Sciatic nerve (tissue), 2 donors: ENCODE measurements around the gene ANKAR. TPM values are rescaled to one million over a fixed set of nuclear protein-coding genes. Genes with fewer than 3 reads are reported as not detected.
"Not testable (repeated sequence)": the region's sequence is repeated elsewhere in the genome, so short reads cannot be mapped to it uniquely, and the experiment has no call there.

Source experiments
- ATAC-seq: fragments of 200-7000 bp; cut with Tn5 transposase; one replicate; pipeline ENCODE4 v1.9.1; 2020; ENCODE audit warnings: mild to moderate bottlenecking, moderate library complexity
- DNase-seq: peaks from one replicate; pipeline ENCODE4 v3.0.0-alpha.2; 2020; ENCODE audit warnings: low spot score
- intact Hi-C: fragments of 100-400 bp; cut with DNase I; formaldehyde crosslinking; loops from one replicate; pipeline ENCODE4 v1.14.2; 2022
- total RNA-seq: library from RNA; stranded (reverse); fragmentation: NEBNext Ultra II Directional; extraction: Animal tissue kit (Norgen Biotek cat#: 25700); gene quantifications from one replicate; pipeline ENCODE4 v1.2.1, GENCODE V29; 2021
- donor health status: DM: no; HTN: no; CAD: no.
- donor health status: DM: no; HTN: no; CAD: no.

ANKAR gene
- total RNA-seq, 1 donor from 2014 or later, result 30.3 TPM

DNA sequence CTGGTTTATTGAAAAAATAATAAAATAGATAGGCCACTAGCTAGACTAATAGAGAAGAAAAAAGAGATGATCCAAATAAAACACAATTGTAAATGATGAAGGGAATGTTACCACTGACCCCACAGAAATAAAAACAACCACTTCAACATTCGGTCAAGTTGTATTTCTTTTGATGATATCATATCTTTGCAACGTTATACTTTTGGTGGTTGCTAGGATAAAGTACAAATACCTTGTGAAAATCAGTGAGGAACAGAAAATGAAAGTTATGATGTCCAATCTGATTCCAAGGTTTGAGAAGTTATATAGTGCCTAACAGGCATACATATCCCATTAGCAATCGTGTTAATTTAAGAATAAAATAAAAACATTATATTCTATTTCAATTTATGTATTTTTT lies 19.8 kb upstream of the ANKAR start:
- ATAC-seq, result no peak
- intact Hi-C loops, result no loop called here

DNA sequence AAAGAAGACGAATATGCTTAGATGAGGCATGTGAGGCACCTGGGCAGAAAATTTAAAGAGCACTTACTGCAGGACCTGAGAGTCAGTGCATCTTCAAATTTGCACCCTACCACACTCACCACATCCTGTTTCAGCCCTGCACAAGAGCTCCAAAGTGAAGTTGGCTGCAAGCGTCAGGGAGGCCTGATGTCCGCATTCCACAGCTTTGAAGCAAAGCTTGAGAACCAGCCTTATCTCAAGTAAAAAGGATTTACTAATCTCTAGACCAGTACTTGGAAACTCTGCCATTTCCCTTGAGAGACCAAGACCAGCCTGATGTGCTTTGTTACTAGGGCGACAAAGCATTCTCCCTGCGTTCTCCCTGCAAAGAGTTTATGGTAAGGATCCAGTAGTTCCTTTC lies 16.6 kb upstream of the ANKAR start:
- DNase-seq, result no peak
- intact Hi-C loops, result no loop called here
- no peak for ATAC-seq

More for the DNA sequence above, 19.8 kb upstream of the ANKAR start:
- no peak for DNase-seq

DNA sequence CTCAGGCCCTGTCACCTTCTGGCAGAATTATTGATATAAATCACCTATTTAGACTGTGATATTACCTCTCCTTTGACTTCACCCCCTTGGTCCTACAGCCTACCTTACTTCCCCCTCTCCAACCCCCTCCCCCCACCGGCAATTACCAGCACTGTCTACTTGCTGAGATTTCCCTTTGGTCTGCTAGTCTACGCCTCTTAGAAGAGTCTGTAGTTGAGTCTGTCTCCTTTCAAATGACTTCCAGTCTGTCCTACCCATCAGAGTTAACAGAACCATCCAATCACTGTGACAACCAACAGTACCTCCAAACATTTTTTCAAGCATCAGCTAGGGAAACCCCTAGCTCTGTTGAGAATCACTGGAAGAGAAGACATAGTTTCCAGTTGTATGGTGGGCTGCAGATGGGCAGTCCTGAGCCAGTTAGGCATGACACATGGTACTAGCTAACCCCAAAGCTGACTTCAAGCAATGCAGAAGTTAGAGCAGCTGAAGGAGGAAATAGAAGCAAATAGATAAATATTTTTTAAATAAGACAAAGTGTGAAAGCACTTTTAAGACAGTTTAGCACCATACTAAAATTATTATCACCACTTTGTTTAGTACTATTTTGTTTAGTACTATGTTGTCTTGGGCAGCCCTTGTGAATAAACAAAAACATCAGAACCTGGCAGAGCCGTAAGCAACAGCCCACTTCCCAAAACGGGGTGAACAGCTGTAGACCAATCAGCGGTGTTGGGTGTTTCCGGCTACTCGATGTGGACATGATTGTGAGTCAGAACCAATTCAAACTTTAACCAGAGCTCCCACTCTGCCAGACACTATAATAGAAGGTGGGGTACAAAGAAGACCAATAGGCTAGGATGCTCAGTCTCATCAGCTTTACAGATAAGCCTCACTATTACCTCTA lies 15.9 kb upstream of the ANKAR start:
- DNase-seq (no peak), ATAC-seq (no peak)
- intact Hi-C loops, result no loop called here

DNA sequence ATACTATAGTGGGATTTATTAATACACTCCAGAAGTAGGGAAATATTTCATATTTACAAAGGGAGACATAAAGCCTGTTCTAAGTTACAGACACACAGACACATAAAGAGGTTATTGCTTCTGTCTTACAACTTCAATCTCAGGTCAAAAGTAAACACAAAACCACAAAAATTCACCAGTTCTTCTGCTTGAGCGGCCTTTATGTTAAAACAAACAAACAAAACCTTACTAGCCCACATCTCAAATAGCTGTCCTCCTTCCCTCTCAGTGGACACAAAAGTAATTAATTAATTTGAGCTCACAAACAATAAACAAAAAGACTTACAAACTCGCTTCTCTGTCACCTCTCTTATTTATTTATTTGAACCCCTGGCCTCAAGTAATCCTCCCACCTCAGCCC lies 14.7 kb upstream of the ANKAR start:
- DNase-seq (no peak), ATAC-seq (no peak)
- intact Hi-C loops, result no loop called here

DNA sequence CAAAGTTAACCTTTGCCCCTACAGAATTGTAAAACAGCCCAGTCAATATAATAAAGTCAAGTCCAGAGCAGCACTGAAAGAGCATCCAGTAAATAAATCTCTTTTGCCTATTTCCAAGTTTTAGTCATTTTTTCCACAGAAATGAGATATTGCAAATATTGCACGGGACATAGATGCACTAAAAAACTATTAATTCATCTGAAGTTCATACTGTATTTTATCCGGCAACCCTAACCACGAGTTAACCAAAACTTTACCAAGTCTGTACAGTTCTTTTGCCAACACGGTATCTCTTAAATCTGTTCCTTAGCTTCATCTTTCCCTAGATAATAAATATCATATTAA lies 13.7 kb upstream of the ANKAR start:
- intact Hi-C loops, result no loop called here
- ATAC-seq (no peak), DNase-seq (no peak)

DNA sequence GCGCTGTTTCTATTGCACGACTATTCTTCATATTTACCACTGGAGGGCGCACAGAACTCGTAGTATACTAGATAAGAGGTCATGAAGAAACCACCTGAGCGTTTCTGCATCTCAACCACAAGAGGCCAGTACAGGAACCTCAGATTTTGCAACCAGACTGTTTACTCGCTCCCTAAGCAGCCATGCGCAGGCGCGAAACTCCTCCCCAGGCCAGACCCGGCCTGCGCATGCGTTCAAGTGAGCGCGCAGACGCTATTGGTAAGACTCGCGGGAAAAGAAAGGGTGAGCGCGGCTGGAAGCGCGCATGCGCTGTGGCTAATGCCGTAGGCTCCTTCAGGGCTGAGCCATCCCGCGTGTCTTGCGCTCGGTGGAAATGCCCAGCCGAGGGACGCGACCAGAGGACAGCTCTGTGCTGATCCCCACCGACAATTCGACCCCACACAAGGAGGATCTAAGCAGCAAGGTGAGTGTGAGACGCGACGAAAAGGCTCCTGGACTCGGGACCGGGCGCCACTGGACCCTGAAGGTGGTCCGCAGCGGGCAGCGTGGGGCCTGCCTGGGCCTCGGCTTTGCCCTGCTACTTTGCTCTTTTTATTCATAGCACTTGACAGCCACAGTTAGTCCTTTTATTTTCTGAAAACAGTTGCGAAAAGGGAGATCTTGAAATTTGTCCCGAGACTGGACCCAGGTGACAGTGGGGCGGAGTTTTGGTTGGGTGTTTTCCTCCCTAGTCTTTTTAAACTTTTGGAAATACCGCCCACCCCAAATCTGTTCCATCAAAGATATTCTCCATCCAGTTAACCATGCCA lies 13.1 kb upstream of the ANKAR start, which contains the start of gene ASNSD1:
Gene ASNSD1, plus strand, starts transcription at position 312 of the 809 bp plus-strand sequence. CDS start 4,674 bp downstream, outside the sequence.
- ATAC-seq, result peak; percentile 99
- DNase-seq, result peak; percentile 99
- intact Hi-C loops, result no loop called here

DNA sequence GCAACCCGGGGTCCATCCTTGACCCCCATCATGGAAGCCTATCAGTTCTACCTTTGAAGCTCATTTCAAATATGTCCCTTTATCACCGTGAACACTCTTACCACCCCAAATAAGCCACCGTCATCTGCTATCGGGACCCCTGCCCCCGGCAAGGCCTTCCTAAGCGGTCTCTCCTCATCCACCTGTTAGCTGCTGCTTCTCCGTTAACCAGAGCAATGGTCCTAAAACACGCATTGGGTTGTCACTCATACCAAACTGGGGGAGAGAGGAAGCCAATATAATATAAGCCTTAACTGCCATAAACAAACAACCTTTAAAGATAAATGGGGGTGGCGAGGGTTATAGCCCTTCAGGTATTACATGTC lies 12.5 kb upstream of the ANKAR start:
- DNase-seq (no peak), ATAC-seq (peak; percentile 3)
- intact Hi-C loops, result no loop called here

DNA sequence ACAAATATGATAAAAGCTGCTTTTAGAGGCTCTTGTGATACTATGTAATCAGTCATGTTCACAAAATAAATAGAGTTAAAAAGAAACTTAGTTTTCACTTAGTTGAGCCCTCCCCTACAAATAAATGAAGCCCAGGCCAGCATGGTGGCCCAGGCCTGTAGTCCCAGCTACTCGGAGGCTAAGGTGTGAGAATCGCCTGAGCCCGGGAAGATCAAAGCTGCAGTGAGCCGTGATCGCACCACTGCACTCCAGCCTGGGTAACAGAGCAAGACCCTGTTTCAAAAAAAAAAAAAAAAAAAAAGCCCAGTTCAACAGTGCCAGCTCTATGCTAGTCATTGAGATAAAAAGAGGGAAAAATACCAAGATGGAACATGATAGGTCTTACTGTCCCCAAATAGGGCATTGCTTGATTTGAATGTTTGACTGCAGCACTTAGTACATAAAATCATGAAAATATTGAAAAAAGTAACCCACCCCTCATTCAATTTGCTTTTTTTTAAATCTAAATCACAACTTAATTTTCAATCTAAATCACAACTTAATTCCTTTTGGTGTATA lies 11.7 kb upstream of the ANKAR start:
- DNase-seq (no peak), ATAC-seq (no peak)
- intact Hi-C loops, result no loop called here

DNA sequence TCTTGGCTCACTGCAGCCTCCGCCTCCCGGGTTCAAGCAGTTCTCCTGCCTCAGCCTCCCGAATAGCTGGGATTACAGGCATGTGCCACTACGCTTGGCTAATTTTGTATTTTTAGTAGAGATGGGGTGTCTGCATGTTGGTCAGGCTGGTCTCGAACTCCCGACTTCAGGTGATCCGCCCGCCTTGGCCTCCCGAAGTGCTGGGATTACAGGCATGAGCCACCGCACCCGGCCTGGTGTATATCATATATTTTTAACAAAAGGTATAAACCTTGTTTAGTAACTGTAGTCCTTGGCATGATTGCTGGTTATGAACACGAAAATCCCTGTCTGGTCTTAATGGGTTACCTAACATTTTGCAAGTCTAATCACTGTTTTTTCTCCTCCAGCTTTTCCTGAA lies 11.2 kb upstream of the ANKAR start:
- ATAC-seq, intact Hi-C loops, DNase-seq: not testable (repeated sequence)

DNA sequence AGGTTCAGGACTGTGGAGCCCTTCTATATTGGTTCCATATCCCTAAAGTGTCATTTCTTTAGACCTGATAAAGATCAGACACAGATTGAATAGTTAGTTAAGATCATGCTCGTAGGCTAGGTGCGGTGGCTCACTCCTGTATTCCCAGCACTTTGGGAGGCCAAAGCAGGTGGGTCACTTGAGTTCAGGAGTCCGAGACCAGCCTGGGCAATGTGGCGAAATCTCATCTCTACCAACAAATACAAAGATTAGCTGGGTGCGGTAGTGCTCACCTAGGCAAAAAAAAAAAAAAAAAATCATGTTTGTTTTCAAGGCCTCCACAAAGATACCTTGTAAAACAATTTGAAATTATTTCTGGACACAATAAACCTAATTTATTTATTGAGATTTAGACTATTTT lies 4.6 kb upstream of the ANKAR start:
- DNase-seq, result no peak
- intact Hi-C loops, result no loop called here

DNA sequence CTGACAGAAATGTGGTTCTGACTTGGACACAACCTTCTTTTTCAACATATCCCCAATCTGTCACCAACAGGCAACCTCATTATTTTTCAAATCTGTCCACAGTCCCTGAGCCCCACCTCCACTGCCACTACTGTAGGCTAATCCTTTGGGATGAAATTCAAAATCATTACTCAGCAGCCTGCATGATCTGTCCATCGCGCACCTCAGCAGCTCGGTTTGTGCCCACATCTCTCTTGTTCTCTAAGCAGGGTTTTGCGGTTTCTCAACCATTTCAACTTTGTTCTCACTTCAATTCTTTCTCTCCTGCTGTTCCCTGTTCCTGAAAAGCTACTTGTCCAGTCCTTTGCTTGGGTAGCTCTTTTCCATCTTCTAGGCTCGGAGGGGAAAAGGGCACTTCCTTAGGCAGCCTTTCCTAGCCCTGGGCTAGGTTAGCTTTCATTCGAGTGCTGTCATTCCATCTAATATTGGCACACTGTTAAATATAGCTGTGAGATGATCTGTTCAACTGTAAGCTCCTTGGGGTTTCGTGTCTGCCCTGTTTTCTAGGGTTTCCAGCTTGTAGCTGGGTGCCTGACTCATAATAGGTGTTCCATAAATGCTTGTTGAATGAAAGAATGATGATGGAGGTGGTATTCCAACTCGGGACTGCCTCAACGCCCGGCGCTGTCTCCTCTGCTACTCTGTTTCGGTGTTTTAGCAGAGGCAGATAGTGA lies 653 bp upstream of the ANKAR start:
- intact Hi-C loops, result no loop called here
- ATAC-seq (peak; percentile 1), DNase-seq (no peak)

More for the DNA sequence above, 4.6 kb upstream of the ANKAR start:
- no peak for ATAC-seq

DNA sequence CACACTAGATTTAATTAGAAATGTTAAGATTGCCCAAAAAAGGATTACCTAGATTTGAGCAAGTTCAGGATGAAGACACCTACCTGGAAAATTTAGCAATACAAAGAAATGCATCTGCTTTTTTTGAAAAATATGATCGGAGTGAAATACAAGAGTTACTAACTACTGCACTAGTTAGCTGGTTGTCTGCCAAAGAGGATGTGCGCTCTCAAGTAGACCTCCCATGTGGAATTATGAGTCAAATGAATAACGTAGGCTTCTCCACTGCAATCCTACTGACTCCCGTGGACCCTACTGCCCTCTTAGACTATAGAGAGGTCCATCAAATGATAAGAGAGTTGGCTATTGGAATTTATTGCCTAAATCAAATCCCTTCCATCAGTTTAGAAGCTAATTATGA lies 2.0 kb downstream of the ANKAR start:
- no peak for ATAC-seq
- intact Hi-C loops, result no loop called here
- DNase-seq, result no peak

DNA sequence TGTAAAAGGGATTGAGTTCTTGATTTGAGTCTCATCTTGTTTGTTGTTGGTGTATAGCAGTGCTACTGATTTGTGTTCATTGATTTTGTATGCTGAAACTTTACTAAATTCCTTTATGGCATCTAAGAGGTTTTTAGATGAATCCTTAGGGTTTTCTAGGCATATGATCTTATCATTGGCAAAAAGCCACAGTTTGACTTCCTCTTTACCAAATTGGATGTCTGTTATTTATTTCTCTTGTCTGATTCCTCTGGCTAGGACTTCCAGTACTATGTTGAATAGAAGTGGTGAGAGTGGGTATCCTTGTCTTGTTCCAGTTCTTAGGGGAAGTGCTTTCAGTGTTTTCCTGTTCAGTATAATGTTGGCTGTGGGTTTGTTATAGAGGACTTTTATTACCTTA lies 4.8 kb downstream of the ANKAR start:
- ATAC-seq (no peak), DNase-seq (no peak)
- intact Hi-C loops, result no loop called here

DNA sequence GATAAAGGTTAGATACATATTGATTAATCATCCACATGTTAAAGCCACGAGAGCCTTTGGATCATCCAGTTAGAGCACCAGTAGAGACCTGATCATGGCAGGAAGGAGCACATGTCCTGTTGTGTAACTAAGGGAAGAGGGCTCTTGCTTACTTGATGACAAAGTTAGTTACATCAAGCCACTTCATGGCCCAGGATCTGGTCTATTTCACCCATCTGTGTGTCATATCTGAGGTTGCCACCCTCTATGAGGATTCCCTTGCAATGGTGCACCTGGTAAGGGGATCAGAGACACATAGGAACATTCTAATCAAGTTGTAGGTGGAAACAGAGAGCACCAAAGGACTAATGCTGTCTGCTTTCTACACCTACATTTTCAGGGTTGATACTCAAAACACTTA lies 6.7 kb downstream of the ANKAR start:
- DNase-seq, result no peak
- intact Hi-C loops, result no loop called here
- no peak for ATAC-seq

DNA sequence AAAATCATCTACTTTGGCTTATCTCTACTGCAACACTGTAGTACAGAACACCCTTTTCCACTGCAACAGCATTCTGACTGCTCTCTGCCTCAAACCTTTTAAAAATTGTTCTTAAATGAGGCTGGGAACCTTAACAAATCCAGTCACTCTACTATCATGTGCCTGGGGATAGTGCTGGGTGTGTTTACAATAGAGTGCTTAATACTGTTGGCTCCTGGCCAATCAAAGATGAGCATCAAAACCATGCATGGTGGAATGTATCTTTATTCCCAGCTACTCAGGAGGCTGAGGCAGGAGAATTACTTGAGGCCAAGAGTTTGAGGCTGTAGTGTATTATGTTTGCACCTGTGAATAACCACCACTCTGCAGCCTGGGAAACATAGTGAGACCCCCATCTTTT lies 7.4 kb downstream of the ANKAR start:
- DNase-seq (no peak), ATAC-seq (no peak)
- intact Hi-C loops, result no loop called here

DNA sequence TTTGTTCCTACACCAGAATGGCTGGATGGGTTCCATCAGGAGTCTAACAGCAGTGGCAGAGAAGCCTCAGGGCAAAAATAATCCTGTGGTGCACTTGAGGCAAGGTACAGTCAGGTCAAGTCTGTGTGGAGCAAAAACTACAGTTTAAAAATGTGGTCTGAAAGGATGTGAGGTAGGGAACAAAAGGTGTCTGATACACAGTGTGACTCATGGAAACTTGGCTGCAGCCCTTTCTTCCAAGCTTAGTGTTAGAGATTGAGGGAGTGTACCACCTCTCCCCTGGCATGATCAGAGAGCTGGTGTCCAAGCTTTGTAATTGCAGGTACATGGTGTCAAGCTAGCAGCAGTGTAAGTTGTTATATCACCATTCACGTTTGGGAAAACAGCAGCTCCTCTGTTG lies 8.9 kb downstream of the ANKAR start:
- ATAC-seq (no peak), DNase-seq (no peak)
- intact Hi-C loops, result no loop called here

DNA sequence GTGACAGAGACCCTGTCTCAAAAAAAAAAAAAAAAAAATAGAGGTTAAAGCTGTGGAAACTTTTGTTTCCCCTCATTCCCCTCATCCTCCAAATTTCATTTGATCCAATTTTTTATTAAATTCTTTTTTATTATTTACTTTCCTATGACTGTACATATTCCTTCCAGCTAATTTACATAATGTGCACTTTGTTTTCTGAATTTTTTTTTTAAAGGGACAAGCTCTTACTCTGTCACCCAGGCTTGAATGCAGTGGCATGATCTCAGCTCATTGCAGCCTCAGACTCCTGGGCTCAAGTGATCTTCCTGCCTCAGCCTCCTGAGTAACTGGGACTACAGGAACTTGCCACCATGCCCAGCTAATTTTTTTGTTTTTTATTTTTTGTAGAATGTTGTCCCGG lies 10.3 kb downstream of the ANKAR start:
- no peak for DNase-seq
- intact Hi-C loops, result no loop called here
- no peak for ATAC-seq

DNA sequence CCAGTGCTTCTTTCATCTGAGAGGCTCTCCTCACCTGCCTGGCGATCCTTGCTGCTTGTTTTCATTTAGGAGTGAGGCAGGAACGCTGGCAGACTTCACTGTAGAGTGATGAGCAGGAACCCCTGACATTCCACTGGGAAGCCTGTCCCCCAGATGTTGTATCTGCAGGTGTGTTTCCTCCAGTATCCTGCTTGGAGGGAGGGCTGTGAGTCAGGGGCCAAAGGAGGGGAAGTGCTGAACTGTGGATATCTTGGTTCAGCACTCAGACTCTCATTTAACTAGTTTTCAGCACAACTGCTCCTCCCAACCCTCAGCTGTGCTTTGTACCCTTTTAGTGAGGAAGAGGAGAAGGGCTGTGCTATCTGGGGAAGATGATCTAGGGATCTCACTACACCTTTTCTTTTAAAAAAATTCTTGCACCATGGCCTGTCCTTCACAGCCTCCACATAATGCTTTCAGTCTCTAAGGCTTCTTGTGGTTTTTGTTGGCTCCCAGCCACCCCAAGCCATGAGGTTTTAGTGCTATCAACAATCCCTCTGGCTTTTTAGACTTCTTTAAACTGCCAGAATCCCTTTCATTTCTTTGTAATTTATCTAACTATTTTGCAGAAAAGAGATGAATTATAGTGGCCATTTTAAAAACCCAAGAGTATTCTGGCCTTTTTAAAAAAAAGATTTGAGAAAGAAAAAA lies 11.2 kb downstream of the ANKAR start:
- DNase-seq, result peak; percentile 71
- intact Hi-C loops, result no loop called here
- peak; percentile 69 for ATAC-seq

DNA sequence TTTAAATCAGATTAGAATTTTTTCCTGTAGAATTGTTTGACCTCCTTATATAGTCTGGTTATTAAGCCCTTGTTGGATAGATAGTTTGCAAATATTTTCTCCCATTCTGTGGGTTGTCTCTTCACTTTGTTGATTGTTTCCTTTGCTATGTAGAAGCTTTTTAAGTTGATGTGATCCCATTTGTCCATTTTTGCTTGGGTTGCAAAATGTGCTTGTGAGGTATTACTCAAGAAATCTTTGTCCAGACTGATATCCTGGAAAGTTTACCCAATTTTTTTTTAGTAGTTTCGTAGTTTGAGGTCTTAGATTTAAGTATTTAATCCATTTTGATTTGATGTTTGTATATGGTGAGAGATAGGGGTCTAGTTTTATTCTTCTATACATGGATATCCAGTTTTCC lies 13.3 kb downstream of the ANKAR start:
- intact Hi-C loops, DNase-seq, ATAC-seq: not testable (repeated sequence)
